ENCODE results near the gene C12orf76.

- TF ChIP-seq CTCF (tag by site-specific recombination; IDR thresholded peaks at IDR 0.05) (no peak), ZNF398 (tag by site-specific recombination; IDR thresholded peaks at IDR 0.05) (no peak), ZBTB8A (tag by site-specific recombination; IDR thresholded peaks at IDR 0.05) (no peak), ZNF449 (tag by site-specific recombination; IDR thresholded peaks at IDR 0.05) (no peak), YY2 (tag by site-specific recombination; IDR thresholded peaks at IDR 0.05) (no peak), ZBTB49 (tag by site-specific recombination; IDR thresholded peaks at IDR 0.05; ENCODE audit: low read depth) (no peak), ZNF777 (tag by site-specific recombination; IDR thresholded peaks at IDR 0.05; ENCODE audit: borderline replicate concordance) (no peak), YY1 (tag by site-specific recombination; IDR thresholded peaks at IDR 0.05) (no peak), ZNF121 (tag by site-specific recombination; IDR thresholded peaks at IDR 0.05) (no peak), ZNF133 (tag by site-specific recombination; IDR thresholded peaks at IDR 0.05) (no peak), KLF1 (tag by site-specific recombination; IDR thresholded peaks at IDR 0.05) (no peak), ZNF560 (tag by site-specific recombination; IDR thresholded peaks at IDR 0.05; ENCODE audit: borderline replicate concordance) (no peak), ZNF549 (tag by site-specific recombination; IDR thresholded peaks at IDR 0.05) (no peak)
Observed at GRCh38 chr12:110093631-110094311, 45.4 kb upstream of the C12orf76 start.
